Activated T-helper 1 cell treated with anti-CD3 and anti-CD28 coated beads, Interleukin-2, amount 50 U/mL, for 16 hours (primary cell): Measurements from ENCODE around the gene PDE4D.

ENCODE experiments used
- DNase-seq, 2 donors: peaks; one replicate each; pipeline ENCODE4 v3.0.0-alpha.2; 2020; ENCODE audit warnings: low read depth in 1 of 2, low spot score in 1 of 2

The PDE4D gene

DNA sequence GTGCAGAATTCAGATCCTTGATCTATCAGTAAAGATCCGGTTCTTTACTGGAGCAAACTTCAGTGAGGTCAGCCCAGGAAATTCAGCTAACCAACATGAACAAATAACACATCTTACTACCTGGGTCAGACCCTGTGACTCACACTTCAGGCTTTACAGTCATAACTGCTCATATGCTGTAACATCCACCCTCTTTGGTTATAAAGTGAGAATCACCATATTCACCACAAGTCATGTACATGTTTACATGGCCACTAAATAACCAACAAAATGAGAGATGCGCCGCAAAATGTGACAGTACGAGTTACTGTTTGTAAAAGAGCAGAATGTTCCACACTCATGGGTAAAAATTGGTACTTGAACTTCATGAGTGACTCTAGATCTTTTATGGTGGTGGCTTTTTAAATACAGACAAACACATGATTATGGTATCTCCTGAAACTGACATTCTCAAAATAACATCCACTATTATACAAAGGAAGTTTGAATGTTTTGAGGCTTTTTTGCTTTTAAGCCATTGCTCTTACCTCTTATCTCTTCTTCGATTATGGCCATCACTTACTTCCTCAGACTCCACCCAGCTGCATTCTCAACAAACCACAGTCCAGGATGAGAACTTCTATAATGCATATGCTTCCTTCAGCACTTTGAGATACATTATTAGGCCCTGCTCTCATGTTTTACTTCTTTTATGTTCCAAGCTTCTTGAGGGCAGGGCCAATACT, 794.1 kb downstream of the PDE4D start:
- no peak for DNase-seq

DNA sequence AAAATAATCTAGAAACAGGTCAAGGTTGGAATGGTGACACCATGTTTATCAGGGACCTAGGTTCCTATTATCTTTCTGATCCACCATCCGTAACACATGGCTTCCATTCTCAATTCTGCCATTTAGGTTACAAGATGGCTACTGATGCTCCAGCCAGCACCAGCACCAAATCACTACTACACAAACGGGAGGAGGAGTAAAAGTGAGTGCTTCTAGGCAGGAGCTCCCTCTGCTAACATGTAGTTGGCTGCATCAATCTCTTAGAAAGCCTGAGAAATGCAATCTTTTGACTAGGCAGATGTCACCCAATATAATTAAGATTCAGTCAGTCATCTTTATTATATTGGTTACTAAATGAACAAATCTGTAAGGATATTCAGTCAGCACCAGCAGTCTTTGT, 794.8 kb downstream of the PDE4D start:
- DNase-seq: no peak

DNA sequence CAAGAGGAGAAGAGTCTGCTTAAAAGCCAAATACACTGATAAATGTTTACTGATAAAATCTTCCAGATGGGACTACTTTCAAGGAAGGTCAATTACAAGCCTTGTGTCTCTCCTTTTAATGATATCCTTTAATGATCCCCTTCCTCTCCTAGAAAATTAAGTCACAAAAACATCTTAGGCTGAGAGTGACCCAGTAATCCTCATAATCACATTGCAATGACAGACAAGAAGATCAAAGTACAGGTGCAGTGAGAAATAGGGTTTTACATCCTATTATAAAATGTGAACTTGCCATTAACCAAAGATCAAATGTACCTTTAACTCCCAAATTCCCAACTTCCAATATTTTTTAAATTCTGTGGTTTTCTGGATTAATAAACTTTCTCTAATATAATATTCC, 795.8 kb downstream of the PDE4D start:
- no peak for DNase-seq

DNA sequence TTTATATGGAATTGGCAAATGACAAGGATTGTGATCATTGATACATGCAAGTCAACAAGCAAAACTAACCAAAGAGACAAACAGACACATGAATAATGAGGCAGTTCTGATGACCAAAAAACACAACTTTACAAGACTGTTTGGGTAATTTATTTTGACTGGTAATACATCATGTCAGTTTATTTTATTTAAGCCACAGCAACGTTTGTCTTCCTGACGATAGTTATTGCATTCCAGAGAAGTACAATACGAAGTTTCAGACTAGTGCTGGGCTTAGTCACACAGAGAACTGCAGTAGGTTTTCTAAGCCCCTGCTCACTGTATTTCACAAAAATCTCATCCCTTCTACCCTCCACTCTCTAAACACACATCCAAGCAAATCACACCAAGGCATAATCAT, 796.4 kb downstream of the PDE4D start:
- DNase-seq: no peak

DNA sequence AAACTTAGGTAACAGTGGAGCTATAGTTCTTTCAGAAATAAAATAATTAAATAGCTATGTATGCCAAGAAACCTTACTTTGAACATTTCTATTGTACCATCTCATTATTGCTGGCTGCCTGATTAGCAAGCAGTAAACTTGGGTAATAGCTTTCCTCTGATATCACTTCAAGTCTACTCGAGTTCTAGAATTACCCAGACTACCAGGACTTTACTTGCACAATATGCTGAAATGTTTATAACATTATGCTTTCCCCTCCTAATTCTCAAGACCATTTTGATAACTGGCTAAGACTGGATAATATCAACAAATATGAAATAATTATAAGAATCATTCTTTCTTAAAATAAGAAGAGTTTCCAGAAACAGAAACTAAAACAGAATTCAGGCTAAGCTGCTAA, 798.0 kb downstream of the PDE4D start:
- DNase-seq: no peak

DNA sequence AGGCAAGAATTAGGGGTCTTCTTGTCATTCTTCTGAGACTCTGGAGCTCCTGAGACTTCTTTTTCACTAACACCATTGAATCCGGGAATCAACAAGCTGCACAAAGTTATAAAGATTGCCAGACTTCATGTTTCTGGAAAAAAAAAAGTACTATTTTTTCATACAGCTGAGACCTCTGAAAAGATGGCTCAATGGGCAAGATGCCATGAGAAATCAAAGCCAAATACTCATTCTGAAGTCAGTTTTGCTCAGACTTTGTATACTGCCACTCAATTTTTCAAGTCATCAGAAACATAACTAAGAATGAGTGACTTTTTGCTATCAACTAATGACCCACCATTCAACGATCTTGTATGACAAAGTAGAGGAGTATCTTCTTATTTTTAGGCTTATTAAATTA, 798.7 kb downstream of the PDE4D start:
- no peak for DNase-seq

DNA sequence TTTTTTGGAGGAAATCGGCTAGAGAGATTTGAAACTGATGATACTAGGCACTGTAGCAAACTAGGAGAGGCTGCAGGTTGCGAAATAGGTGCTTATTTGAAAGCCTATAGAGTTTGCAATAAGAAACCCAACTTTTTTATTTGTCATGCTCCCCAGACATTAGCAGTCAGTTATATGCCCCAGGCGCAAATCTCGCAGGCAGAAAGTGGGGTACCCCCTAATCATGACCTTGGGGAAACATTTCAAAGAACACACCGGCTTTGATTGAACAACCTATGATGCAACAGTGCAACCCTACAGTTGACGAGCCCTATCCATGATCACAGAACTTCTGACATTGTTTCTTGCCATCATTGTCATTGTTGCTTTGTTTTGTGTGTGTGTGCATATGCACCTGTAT, 800.2 kb downstream of the PDE4D start:
- no peak for DNase-seq

DNA sequence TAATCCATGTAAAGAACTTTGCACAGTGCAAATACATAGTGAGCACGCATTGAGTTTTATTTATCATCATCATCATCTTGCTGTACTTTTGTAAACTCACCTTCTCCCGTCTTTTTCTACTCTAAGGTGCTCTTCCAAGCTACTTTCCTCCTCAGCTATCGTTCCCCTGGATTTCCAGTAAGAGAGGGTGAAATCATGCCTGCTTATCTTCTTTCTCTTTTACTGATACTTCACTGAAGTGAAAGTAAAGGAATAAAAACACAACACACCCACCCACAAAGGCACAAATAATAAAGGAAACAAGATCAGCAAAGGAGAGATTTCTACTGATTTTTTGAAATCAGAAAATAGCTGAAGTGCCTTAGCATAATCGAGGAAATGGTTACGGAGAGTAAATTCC, 800.8 kb downstream of the PDE4D start:
- no peak for DNase-seq

DNA sequence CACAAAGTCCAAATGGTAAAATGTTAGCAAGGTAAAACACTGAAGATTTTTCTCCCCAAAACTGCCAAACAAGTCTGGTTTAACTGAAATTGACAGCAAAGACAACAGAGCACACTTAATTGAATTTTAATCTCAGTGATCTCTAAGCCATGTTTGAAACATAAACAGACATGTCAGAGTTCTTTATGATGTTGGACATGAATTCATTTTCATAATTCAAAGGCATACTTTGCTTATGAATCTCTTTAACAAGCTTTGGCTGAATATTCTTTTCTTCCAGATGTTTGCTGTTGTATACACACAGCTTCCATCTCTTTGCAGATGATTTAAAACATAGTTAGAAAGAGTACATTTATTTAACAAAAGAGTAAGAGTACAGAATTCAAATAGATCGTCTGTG, 801.6 kb downstream of the PDE4D start:
- DNase-seq: no peak

DNA sequence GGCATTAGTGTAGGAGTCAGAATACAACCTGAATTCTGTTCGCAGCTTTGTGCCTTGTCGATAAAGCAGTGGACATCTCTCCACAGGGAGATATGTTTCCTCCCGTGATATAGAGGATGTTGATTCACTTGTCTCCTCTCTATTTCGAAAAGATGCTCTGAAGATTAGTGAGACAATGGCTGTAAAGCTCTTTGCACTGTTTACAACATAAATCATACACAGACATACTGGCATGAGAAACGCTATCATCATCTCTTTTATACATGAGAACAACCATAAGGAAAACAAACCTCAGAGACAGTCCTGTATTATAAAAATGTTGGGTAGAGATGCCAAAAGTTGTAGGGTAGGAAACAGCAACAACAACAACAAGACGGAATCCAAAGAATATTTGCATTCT, 803.2 kb downstream of the PDE4D start:
- DNase-seq: no peak

DNA sequence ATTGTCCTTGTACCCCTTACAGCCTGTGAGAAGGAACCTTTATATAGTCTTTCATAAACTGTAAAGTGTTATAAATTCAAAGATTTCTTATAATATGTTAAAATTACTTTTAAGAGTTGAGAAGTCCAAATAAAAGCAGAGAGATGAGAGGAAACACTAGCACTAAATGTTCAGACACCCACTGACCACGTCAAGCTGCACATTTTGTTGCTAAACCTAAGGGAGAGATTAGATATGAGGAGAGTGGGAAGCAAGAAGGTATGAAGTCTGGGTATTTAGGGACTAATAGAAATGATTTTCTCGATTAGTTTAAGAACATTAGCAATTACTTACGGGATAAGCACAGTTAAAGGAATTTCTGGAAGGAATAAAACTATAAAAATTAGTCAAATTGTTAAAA, 803.8 kb downstream of the PDE4D start:
- DNase-seq: no peak

DNA sequence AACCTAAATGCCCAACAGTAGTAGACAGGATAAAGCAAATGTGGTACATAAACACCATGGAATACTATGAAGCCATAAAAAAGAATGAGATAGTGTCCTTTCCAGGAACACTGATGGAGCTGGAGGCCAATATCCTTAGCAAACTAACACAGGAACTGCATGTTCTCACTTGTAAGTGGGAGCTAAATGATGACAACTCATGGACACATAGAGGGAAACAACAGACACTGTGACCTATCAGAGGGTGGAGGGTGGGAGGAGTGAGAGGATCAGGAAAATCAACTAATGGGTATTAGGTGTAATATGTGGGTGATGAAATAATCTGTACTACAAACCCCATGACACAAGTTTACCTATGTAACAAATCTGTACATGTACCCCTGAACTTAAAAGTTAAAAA, 805.0 kb downstream of the PDE4D start:
- DNase-seq: no peak

DNA sequence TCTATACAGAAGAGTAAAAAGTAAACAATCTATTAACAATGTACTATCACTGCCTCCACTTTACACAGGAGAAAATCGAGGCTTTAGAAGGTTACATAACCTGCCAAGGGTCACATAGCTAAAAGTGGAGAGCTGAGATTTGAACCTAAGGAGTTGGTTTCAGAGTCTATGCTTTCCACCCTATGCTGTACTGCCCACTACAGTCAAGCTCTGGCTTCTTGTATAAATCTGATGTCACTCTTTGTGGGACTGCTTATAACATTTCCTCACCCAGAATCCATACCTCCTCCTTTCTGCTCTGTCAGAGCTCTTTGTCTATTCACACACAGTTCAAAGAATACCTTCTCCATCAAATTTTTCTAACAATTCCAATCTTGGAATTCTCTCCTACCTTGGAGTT, 807.5 kb downstream of the PDE4D start:
- DNase-seq: no peak

DNA sequence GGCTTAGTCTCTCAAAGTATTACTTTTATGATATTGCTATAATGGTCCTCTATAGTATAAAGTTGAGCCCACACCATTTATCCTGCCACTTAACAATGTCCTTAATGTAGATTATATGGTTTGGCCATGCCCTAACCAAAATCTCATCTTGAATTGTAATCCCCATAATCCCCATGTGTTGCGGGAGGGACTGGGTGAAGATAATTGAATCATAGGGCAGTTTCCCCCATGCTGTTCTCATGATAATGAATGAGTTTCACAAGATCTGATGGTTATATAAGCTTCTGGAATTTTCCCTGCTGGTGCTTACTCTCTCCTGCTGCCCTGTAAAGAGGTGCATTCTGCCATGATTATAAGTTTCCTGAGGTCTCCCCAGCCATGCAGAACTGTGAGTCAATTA, 811.8 kb downstream of the PDE4D start:
- DNase-seq: no peak

DNA sequence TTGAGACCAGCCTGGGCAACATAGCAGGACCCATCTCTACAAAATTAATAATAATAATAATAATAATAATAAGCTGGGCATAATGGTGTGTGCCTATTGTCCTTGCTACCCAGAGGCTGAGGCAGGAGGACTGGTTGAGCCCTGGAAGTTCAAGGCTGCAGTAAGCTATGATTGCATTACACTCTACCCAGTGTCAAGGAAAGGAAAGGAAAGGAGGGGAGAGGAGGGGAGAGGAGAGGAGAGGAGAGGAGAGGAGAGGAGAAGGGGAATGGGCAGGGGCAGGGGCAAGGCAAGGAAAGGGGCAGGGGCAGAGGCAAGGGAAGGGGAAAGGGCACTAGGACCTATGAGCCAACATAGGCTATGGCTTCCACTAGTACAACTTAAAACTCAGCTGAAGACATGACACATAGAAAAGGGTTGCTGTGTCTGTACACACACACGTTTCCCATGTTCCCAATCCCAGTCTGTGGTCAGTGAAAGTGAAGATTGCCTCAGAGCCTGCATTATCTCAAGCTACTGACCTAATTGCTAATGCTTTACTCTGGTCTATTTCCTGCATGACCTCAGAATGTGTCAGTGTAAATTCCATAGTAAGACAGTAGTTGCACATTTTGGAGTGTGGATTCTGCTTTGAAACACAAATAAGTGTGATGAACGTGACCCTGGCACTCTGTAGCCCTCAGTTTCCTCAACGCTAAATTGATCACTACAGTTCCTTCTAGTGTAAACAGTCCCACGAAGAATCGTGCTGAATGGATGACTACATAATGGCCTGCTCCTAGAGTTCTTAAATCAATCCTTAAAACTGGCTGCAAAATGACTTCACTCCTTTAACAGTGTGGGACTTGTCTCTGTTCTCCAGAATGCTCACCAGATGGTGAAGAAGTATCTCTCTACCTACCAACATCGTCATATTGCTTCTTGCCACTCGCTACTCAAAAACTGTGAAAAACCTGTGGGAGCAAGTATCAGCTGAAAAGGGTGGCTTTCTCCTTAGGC, 813.6 kb downstream of the PDE4D start:
- no peak for DNase-seq

DNA sequence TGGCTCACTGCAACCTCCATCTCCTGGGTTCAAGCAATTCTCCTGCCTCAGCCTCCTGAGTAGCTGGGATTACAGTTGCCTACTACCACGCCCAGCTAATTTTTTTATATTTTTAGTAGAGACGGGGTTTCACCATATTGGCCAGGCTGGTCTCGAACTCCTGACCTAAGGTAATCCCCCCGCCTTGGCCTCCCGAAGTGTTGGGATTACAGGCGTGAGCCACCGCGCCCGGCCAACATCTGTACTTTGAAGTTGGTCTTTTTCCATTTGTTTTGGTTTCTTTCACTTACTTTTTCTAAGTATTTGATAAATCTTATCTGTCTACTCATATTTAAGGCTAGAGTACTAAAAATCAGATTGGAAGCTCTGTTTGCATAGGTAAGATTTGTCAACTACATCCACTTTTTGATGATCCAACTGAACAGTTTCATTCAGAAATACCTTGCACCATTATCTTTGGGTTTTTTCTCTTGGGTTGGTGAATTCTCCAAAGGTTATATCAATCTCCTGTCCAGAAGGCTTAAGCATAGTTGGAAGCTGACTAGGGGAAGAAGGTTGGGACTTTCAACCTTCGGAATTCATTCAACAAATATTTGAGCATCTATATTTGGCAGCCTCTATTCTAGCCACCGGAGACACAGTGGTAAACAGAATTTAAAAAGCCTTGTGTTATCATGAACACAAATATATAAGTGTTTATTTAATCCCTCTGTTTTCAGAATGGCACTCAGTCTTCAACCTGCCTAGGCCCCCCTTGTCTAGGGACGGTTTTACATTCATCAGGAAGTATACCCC, 821.6 kb downstream of the PDE4D start:
- no peak for DNase-seq

DNA sequence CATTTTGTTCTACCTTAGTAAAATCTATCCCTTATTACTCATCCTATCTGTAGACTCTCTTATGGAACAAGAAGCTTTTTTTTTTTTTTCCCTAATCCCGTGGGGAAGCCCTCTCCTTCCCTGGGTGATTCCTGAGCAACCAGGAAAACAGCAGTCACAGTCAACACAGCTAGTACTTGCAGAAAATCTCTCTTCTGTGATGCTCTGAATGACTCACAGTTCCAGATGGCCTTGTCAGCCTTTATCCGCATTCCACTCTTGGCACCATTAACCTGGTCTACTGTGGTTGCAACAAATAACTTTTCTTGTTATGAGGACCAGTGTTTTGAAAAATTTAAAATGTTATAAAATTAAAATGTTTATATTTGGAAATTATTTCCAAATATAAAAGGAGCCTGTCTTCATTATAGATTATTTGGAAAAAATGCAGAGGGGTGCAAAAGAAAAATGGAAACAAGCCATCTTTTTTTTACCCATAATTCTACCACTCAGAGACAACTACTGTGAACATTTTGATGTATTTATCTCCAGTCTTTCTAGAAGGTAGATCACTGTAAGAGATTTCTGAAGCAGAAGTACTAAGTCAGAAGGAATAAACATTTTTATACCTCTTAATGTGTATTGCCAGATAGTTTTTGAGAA, 824.0 kb downstream of the PDE4D start:
- no peak for DNase-seq

DNA sequence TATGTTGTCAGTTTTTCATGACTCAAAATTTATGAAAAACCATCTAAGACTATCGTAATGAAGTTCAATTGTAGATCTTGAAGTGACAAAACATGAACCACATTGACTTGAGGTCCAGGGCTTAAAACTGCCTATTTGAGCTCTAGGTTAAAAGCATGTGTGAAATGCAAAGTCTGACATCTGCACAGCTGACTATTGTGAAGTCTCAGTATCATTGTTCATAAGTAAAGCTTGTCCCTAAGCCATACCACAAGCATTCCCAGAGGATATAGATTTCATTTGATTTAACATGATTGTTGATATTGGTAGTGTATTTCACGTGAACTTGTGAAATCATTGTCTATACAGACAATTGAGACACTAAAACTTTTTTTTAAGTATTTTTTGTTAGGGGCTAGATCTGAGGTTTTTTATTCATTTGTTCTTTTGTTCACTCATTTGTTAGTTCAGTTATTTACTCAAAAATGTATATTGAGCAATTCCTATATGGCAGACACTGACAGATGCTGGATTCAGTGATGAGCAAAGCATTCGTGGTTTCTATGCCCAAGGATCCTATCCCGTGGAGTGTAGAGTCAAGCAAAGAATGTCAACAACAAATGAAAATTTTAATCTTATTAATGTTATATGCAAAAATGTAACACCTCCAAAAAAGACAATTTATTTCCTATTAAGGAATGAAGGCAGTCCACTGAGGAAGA, 825.4 kb downstream of the PDE4D start:
- DNase-seq: no peak

DNA sequence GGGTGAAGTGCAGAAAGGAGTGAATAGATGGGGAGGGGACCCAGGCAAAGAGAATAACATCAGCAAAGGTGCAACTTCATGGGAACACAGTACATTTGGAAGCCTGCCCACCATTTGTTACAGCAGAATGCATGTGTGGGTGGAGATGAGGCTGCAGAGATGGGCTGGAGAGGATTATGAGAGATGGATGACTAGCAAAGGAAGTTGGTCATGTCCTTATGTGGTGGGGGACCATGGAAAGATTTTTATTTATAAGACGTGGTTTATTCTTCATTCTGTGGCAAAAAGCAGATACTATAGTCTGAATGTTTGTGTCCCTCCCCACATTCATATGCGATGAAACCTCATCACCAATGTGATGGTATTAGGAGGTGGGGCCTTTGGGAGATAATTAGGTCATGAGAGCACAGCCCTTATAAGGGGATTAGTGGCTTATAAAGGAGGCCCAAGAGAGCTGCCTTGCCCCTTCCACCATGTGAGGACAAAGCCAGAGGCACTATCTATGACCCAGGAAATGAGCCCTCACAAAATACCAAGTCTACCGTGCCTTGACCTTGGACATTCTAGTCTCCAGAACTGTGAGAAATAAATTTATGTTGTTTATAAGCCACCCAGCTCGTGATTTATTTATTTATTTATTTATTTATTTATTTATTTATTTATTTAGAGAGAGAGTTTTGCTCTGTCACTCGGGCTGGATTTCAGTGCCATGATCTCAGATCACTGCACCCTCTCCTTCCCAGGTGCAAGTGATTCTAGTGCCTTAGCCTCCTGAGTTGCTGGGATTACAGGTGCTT, 827.0 kb downstream of the PDE4D start:
- DNase-seq: no peak

DNA sequence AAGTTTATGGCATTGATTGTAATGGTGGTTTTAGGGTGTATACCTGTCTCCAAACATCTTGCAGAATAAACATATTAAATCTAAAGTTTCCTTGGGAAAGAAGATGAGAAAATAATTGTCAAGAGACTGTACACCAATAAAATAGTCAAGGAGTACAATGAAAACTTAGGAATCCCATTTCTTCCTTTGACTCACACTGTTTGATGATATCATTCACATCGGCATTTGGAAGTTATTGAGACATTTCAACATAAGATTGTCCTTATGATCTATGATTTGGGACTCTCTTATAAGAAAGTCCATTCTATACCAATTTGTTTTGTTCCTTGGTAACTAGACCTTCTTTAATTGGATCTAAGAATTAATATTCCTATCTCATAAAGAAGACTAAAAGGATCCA, 828.0 kb downstream of the PDE4D start:
- no peak for DNase-seq
